K562 (cell line): Measurements from ENCODE around the gene SLC35E2B. TPM values are rescaled to one million over a fixed set of nuclear protein-coding genes. Genes with fewer than 3 reads are reported as not detected.

ENCODE experiments used
- CREBBP ChIP-seq: IDR thresholded peaks from one replicate; pipeline ENCODE4 v1.6.1; 2012; ENCODE audit warnings: low read depth, mild to moderate bottlenecking, control low read depth, inconsistent platforms, low read length
- DACH1 ChIP-seq: fragments of 450-650 bp; IDR thresholded peaks from 2 replicates; pipeline ENCODE4 v1.6.1; 2018; ENCODE audit not compliant: partially characterized antibody
- GATAD2B ChIP-seq: fragments of 450-650 bp; IDR thresholded peaks from 2 replicates; pipeline ENCODE4 v1.6.1; 2017; ENCODE audit warnings: mild to moderate bottlenecking, borderline replicate concordance
- MCM7 ChIP-seq, 2 experiments: fragments of 450-650 bp; IDR thresholded peaks; 2 replicates each; pipeline ENCODE4 v1.6.1; 2016 to 2018
- NR1H2 ChIP-seq: sonication (generic); formaldehyde crosslinking; IDR thresholded peaks from 2 replicates; pipeline ENCODE4 v1.4.0; 2020; ENCODE audit warnings: mild to moderate bottlenecking, missing genetic modification reagents
- NUFIP1 ChIP-seq: fragments of 450-650 bp; IDR thresholded peaks from 2 replicates; pipeline ENCODE4 v1.6.1; 2018; ENCODE audit not compliant: partially characterized antibody
- U2AF1 ChIP-seq: fragments of 200-400 bp; formaldehyde crosslinking; optimal IDR thresholded peaks from 2 replicates; pipeline ENCODE3; 2017; ENCODE audit warnings: mild to moderate bottlenecking, low read depth, low read length, moderate library complexity
- ZBTB8A ChIP-seq: fragments of 450-650 bp; IDR thresholded peaks from 2 replicates; pipeline ENCODE4 v1.6.1; 2018; ENCODE audit warnings: mild to moderate bottlenecking, moderate library complexity; ENCODE audit not compliant: partially characterized antibody
- ZKSCAN1 ChIP-seq: fragments of 150-350 bp; IDR thresholded peaks from 2 replicates; pipeline ENCODE4 v1.6.1; 2016; ENCODE audit warnings: low read depth, low read length
- ZNF263 ChIP-seq: sonication (generic); formaldehyde crosslinking; IDR thresholded peaks from 2 replicates; pipeline ENCODE4 v1.8.0; 2022; ENCODE audit warnings: mild to moderate bottlenecking, missing genetic modification reagents, borderline replicate concordance
- ZNF764 ChIP-seq: fragments of 250-450 bp; sonication (Bioruptor Pico); IDR thresholded peaks from 2 replicates; pipeline ENCODE4 v1.4.0; 2020; ENCODE audit warnings: low read depth, mild to moderate bottlenecking, moderate library complexity
- ZZZ3 ChIP-seq: fragments of 450-650 bp; IDR thresholded peaks from 2 replicates; pipeline ENCODE4 v1.6.1; 2016; ENCODE audit warnings: antibody characterized with exemption, mild to moderate bottlenecking, moderate library complexity
- polyA plus RNA-seq, 8 experiments: library from polyadenylated mRNA; depleted of rRNA in 4 of 8; stranded (reverse) in 5 of 8; unstranded in 3 of 8; fragments of >200 nt; fragmentation: Nextera tagmentation in 2 of 8; fragmentation: Illumina TruSeq in 1 of 8; extraction: Ambion mirVana in 2 of 8; extraction: Trizol in 1 of 8; gene quantifications; 2 replicates each; pipeline versions ENCODE4 v1.2.1 to v1.2.3, GENCODE V29; 2011 to 2014; ENCODE audit warnings: inconsistent platforms in 1 of 8, missing spikeins in 1 of 8
- total RNA-seq, 7 experiments: library from RNA; depleted of rRNA in 6 of 7; stranded (reverse); fragments of >200 nt in 6 of 7; fragmentation: Illumina TruSeq in 2 of 7; extraction: Trizol in 2 of 7; gene quantifications; 2 replicates each; pipeline versions ENCODE4 v1.2.1 to v1.2.3, GENCODE V29; 2011 to 2021; ENCODE audit warnings: low replicate concordance in 1 of 7
- TF ChIP-seq, protein P1 (sequence below): sonication (generic); formaldehyde crosslinking; IDR thresholded peaks from 2 replicates; pipeline ENCODE4 v1.8.1; 2023; ENCODE audit warnings: mild to moderate bottlenecking, missing genetic modification reagents
- TF ChIP-seq, protein P2 (sequence below), 3 experiments: IDR thresholded peaks in 2 of 3; conservative IDR thresholded peaks in 1 of 3; 2 replicates each; pipeline ENCODE4 v1.5.1; 2011 to 2012; ENCODE audit warnings: low read length in 3 of 3, mild to moderate bottlenecking in 3 of 3, control low read depth in 2 of 3, improper control_type of control experiment in 1 of 3, inconsistent platforms in 1 of 3, low read depth in 1 of 3, mixed read lengths in 1 of 3, moderate library complexity in 1 of 3; ENCODE audit not compliant: insufficient read depth in 2 of 3
- TF ChIP-seq, protein P3 (sequence below): IDR thresholded peaks from 2 replicates; pipeline ENCODE4 v1.6.1; 2011; ENCODE audit warnings: borderline replicate concordance, low read depth, mild to moderate bottlenecking, moderate library complexity, low read length; ENCODE audit not compliant: insufficient read depth, poor library complexity, severe bottlenecking

The SLC35E2B gene
- total and polyA plus RNA-seq, 9 of the 15 experiments (the other 6 are each of a cell fraction or from before 2014, with no cell fraction given) = 4.7 to 44.6 (median 20.7) TPM

DNA sequence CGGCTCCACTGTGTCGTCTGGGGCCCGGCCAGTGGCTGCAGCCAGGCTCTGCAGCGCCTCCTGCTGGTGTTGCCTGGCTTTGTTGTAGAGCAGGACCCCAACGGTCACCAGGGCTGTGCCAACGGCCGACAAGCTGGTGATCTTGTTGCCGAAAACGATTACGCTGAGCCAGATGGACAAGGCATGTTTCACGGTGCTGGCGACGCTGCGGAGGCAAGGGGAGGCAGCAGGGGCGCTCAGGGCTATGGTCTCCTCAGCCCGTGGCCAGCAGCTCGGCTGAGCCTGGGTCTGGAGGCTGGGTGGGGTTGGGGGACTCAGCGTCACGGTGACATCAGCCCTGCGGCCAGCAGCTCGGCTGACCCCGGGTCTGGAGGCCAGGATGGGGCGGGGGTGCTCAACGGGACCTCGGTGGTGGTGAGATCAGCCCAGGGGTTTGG, 26.8 kb downstream of the SLC35E2B start (continued):
- TF ChIP-seq, protein P1, sequence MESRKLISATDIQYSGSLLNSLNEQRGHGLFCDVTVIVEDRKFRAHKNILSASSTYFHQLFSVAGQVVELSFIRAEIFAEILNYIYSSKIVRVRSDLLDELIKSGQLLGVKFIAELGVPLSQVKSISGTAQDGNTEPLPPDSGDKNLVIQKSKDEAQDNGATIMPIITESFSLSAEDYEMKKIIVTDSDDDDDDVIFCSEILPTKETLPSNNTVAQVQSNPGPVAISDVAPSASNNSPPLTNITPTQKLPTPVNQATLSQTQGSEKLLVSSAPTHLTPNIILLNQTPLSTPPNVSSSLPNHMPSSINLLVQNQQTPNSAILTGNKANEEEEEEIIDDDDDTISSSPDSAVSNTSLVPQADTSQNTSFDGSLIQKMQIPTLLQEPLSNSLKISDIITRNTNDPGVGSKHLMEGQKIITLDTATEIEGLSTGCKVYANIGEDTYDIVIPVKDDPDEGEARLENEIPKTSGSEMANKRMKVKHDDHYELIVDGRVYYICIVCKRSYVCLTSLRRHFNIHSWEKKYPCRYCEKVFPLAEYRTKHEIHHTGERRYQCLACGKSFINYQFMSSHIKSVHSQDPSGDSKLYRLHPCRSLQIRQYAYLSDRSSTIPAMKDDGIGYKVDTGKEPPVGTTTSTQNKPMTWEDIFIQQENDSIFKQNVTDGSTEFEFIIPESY (CRISPR knock-in tag) = peak; percentile 87
- TF ChIP-seq DACH1 (no peak), ZNF764 (CRISPR knock-in tag) (peak; percentile 70; the same call in 1 of the 2 replicates), GATAD2B (no peak), ZKSCAN1 (no peak), MCM7 (IDR thresholded peaks at IDR 0.05) (no peak), NR1H2 (CRISPR knock-in tag) (no peak), ZBTB8A (no peak), ZZZ3 (no peak), CREBBP (no peak), ZNF263 (no peak), NUFIP1 (no peak), U2AF1 (no peak)
- TF ChIP-seq, protein P2, sequence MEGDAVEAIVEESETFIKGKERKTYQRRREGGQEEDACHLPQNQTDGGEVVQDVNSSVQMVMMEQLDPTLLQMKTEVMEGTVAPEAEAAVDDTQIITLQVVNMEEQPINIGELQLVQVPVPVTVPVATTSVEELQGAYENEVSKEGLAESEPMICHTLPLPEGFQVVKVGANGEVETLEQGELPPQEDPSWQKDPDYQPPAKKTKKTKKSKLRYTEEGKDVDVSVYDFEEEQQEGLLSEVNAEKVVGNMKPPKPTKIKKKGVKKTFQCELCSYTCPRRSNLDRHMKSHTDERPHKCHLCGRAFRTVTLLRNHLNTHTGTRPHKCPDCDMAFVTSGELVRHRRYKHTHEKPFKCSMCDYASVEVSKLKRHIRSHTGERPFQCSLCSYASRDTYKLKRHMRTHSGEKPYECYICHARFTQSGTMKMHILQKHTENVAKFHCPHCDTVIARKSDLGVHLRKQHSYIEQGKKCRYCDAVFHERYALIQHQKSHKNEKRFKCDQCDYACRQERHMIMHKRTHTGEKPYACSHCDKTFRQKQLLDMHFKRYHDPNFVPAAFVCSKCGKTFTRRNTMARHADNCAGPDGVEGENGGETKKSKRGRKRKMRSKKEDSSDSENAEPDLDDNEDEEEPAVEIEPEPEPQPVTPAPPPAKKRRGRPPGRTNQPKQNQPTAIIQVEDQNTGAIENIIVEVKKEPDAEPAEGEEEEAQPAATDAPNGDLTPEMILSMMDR (IDR thresholded peaks at IDR 0.05 in 2 of 3, conservative IDR thresholded peaks at IDR 0.05 in 1 of 3; ENCODE audit: insufficient read depth in 2 of 3, low read depth in 1 of 3, low read length in 3 of 3) = peak; percentile 46 to 88 (median 55)
- TF ChIP-seq, protein P3, sequence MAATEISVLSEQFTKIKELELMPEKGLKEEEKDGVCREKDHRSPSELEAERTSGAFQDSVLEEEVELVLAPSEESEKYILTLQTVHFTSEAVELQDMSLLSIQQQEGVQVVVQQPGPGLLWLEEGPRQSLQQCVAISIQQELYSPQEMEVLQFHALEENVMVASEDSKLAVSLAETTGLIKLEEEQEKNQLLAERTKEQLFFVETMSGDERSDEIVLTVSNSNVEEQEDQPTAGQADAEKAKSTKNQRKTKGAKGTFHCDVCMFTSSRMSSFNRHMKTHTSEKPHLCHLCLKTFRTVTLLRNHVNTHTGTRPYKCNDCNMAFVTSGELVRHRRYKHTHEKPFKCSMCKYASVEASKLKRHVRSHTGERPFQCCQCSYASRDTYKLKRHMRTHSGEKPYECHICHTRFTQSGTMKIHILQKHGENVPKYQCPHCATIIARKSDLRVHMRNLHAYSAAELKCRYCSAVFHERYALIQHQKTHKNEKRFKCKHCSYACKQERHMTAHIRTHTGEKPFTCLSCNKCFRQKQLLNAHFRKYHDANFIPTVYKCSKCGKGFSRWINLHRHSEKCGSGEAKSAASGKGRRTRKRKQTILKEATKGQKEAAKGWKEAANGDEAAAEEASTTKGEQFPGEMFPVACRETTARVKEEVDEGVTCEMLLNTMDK = peak; percentile 65
